CD4-positive, alpha-beta T cell treated with Interleukin-4 for 4 hours (primary cell): Measurements from ENCODE around the gene PPP1R15B.

ENCODE experiments used
- DNase-seq: peaks from one replicate; pipeline ENCODE4 v3.0.0-alpha.2; 2020

The PPP1R15B gene

GRCh38 chr1:204411451-204412204 lies at the start of gene PPP1R15B:
Gene PPP1R15B (minus strand): TSS chr1:204411817. CDS start chr1:204411411, 406 bp downstream.
- peak; percentile 99 for DNase-seq

DNA sequence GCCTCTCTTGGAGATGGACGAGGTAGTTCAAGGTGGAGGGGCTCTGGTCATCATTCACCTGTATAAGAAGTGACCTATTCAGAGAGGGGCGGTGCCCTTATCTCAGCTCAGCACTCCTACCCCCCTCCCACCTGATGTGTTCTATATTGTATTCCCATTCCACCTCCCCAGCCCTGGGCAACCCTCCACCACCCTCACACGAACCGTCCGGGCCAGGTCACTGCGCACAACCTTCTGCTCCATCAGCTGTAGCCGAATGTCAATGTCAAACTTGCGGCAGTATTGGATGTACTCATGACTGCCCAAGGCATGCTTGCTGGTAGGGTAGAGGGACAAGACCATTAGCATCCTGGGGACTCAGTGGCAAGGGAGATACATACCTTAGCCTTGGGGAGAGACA lies 48.7 kb upstream of the PPP1R15B start:
- no peak for DNase-seq

DNA sequence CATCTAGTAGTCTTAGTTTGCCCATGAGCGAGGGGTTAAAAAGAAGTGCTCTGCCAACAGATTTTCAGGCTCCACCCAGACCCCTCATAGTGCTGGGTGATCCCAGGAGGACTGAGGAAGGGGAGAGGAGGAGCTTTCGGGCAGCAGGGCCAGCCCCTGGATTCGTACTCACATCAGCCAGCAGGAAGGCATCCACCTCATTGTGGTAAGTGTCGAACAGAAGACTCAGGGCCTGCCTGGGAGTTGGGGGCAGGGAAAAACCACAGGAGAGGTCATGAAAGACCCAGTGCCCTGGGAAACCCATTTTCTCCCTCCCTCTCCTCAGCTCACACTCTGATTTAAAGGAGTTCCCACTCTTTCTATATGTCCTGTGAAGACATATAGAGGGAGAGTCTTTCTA lies 48.1 kb upstream of the PPP1R15B start:
- no peak for DNase-seq

DNA sequence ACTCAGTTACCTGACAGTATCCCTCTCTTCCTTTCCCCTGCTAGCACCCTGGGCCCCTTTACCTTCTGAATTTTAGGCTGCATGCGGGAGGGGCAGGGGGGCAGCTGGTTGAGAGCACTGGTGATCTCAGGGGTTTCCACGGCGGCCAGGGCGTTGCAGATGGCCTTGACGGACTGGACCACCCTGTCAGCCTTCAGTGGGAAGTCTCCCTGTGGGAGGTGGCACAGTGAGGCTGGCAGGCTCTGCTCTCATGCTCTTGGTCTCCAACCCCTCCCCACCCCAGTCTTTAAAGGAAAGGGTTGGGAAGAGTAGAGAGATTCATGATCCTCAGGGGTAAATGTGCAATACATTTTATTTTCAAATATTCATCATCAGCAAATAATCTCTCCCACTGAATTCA lies 46.0 kb upstream of the PPP1R15B start:
- DNase-seq, result no peak

- no peak for DNase-seq
Measured at GRCh38 chr1:204456826-204457442, 45.3 kb upstream of the PPP1R15B start.

- DNase-seq, result no peak
Measured at GRCh38 chr1:204455831-204456145, 44.2 kb upstream of the PPP1R15B start.

- DNase-seq, result no peak
Measured at GRCh38 chr1:204455063-204455830, 43.6 kb upstream of the PPP1R15B start.

GRCh38 chr1:204454476-204454875 lies 42.9 kb upstream of the PPP1R15B start:
- no peak for DNase-seq

- DNase-seq, result peak; percentile 92
Measured at GRCh38 chr1:204453141-204453772, 41.6 kb upstream of the PPP1R15B start.

DNA sequence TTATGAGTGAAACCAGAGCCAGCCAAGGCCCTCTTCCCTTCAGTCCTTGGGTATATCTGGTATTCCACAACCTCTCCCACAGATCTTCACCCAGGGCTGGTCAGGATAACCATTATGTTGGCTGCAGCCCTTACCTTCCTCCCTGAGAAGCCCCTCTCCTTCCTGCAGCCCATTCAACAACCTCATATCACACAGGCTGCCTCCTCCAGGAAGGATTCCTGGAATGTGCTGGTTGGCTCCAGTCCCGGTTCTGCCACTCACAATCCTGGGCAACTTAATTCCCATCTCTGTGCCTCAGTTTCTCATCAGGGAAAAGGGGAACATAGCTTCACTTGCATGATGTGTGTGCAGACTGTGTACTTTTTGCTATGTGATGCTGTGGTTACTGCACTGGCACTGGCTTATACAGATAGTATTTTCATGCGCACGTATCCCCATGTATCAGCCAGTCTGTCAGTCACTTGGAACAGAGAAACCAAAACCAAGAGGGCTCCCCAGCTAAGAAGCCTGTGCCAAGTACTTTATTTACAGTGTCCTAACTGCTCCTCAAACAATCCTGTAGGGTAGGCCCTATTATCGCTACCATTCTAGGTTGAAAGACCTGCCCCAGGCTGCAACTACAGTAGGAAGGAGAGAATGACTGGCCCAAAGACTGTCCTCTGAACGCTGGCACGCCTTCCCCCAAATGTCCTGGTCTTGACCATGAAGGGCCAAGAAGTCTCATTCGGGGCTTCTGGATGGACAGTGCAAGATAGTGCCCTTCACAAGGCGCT lies 39.9 kb upstream of the PPP1R15B start:
- no peak for DNase-seq

DNA sequence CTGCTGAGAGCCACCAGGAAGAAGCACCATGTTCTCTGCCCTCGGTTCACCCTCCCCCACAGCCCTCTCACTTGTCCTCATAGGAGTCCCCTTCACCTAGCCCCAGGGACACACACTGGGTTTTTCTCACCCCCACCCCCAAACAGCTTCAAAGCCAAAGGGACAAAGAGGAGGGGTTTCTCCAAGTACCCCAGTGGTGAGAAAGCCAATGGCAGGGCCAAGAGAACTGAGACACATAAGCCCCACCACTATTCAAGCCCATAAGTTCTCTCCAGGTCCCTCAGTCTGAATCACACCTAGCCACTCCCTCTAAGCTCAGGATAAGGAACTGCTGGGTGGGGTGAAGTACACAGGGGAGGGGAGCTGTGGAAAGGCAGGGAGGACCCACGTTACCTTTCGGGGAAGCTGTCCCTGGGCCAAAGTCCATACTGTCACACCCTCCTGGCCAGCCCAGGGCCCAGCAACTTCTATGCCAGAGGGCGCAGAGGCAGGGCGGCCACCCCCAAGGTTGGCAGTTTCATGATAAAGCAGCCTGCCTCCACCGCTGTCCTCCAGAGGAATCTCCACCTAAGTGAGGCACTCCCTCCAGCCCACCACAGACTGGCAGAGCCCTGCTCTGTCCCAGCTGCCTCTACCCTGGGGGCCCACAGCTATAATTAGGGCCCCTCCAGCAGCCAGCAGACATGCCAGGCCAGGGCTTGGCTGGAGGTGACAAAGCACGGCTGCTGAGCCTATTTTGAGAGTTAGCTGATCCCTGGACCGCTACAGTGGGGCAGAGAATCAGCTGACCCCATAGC lies 39.0 kb upstream of the PPP1R15B start:
- no peak for DNase-seq

- DNase-seq, result no peak
Measured at GRCh38 chr1:204449678-204450280, 38.2 kb upstream of the PPP1R15B start.

- no peak for DNase-seq
Measured at GRCh38 chr1:204448991-204449677, 37.5 kb upstream of the PPP1R15B start.

- no peak for DNase-seq
Measured at GRCh38 chr1:204448344-204448964, 36.8 kb upstream of the PPP1R15B start.

DNA sequence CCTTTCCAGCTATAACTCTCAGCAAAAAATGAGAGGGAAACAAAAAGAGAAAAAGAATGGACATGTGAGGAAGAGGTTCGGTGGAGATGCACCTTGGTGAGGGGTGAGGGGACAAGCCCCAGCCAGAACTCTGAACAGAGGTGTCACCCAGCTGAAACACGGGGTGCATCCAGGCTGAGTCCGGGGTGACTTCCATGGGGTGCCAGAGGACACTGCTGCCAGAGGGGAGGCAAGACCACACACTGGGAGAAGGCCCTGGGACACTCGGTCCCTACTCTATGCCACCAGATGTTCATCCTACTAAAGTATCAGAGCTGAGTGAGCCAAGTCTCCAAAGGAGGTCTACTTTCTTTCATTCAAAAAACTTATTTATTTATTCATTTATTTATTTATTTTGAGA lies 36.1 kb upstream of the PPP1R15B start:
- DNase-seq, result no peak

- no peak for DNase-seq
Measured at GRCh38 chr1:204447190-204447589, 35.6 kb upstream of the PPP1R15B start.

DNA sequence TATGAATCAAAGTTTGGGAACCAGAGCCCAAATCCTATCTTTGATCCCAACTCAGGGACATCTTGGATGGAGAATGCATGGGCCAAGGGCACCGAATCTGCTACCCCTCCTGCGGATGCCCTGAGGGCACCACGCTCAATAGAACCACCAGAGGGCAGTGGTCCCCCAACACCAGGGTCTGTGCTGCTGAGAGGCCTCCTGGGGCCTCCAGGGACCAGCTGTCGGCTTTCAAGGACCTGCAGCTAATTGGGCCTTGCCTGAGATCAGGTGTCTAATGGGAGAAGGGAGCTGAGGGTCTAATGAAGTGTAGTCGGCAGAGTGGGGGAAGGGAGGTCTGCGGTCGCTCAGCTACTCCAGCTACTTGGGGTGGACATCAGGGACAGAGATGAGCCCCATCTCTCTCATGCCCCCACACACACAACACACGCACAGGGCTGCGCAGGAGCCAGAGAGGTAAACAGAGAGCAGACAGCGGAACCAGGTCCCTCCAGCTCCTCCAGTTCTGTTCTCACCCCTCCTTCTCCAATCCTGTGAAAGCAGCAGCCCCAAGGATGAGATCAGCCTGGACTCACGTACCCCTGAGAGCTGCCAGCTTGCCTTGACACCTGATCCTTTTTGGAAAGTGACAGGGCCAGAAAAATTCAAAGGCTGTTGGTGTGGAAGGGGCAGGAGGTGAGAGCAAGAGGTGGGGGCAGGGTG lies 34.9 kb upstream of the PPP1R15B start:
- peak; percentile 79 for DNase-seq

DNA sequence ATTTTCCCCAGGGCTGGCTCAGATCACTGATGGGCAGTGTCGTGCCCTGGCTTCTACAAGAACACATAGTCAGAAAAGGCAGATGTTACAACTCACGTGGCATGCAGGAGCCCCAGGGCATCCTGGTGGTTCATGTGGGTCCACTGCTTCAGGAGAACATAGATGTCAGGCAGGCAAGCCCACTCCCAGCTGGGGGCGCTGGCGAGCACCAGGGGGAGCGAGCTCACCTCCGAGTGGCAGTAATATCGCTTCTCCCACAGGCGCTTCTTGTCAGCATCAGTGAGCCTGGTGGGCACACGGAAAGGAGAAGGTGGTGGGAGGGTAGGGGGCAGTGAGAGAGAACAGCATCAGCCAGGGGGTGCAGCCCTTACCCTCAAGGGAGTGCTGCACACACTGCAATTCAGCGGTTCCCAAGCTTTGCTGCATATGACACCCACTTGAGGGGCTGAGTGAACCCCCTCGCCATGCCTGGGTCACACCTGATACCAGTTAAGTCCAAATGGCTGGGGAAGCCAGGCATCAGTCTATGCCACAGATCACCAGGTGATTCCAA lies 34.3 kb upstream of the PPP1R15B start:
- peak; percentile 17 for DNase-seq

GRCh38 chr1:204443871-204444581 lies 32.4 kb upstream of the PPP1R15B start:
- DNase-seq, result no peak
